Measurements from ENCODE around the gene HSBP1L1. TPM values are rescaled to one million over a fixed set of nuclear protein-coding genes. Genes with fewer than 3 reads are reported as not detected.
"Not testable (repeated sequence)": the region's sequence is repeated elsewhere in the genome, so short reads cannot be mapped to it uniquely, and the experiment has no call there.

The HSBP1L1 gene
- total and polyA plus RNA-seq, 2 donors (not counting 3 experiments of a cell fraction or from before 2014, with no cell fraction given), result 5.2 to 7.1 TPM

GRCh38 chr18:80010551-80010906 is 46.1 kb downstream of the HSBP1L1 start:
- H3K9me1 ChIP-seq (replicated peaks; ENCODE audit: control insufficient read depth, extremely low read depth, insufficient read depth, low read length), result no peaks in the 10 kb centered on the region
- no peaks in the 10 kb centered on the region for H3K79me2 ChIP-seq (ENCODE audit: control insufficient read depth, insufficient read depth, low read length)
- no peak for DNase-seq (ENCODE audit: low read depth, low spot score)
- dilution Hi-C loops (cut with MboI; ENCODE audit: extremely low pct_ligation_motif_present, low sequenced_read_pairs) (no loop called here), intact Hi-C loops (cut with micrococcal nuclease) (no loop called here)
- FAIRE-seq, result no peak
- H3K27me3 ChIP-seq (ENCODE audit: control insufficient read depth in 2 of 2, insufficient read depth in 2 of 2, low read length in 2 of 2), result no peaks in the 10 kb centered on the region
- H3K36me3 ChIP-seq (ENCODE audit: control insufficient read depth in 2 of 2, extremely low read depth in 1 of 2, insufficient read depth in 2 of 2, low read length in 2 of 2), result no peaks in the 10 kb centered on the region
- H3K9ac ChIP-seq (replicated peaks; ENCODE audit: extremely low read depth, insufficient read depth, low read length), result no peak overlapping the region
- no peak for TF ChIP-seq EZH2 (IDR thresholded peaks at IDR 0.05; ENCODE audit: borderline replicate concordance, low read depth, low read length, severe bottlenecking)
- TF ChIP-seq MYC (IDR thresholded peaks at IDR 0.05; ENCODE audit: low read depth, low read length), result no peak
- TF ChIP-seq POLR2AphosphoS5 (IDR thresholded peaks at IDR 0.05; ENCODE audit: insufficient read depth, low read depth, low read length), result no peak
- no peak for TF ChIP-seq GATA2 (IDR thresholded peaks at IDR 0.05; ENCODE audit: insufficient read depth, insufficient read length, low read depth, low read length)
- TF ChIP-seq, protein P1, sequence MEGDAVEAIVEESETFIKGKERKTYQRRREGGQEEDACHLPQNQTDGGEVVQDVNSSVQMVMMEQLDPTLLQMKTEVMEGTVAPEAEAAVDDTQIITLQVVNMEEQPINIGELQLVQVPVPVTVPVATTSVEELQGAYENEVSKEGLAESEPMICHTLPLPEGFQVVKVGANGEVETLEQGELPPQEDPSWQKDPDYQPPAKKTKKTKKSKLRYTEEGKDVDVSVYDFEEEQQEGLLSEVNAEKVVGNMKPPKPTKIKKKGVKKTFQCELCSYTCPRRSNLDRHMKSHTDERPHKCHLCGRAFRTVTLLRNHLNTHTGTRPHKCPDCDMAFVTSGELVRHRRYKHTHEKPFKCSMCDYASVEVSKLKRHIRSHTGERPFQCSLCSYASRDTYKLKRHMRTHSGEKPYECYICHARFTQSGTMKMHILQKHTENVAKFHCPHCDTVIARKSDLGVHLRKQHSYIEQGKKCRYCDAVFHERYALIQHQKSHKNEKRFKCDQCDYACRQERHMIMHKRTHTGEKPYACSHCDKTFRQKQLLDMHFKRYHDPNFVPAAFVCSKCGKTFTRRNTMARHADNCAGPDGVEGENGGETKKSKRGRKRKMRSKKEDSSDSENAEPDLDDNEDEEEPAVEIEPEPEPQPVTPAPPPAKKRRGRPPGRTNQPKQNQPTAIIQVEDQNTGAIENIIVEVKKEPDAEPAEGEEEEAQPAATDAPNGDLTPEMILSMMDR (IDR thresholded peaks at IDR 0.05; ENCODE audit: extremely low read depth in 1 of 2, insufficient read depth in 1 of 2, low read depth in 1 of 2, low read length in 2 of 2), result no peak
- TF ChIP-seq FOS (IDR thresholded peaks at IDR 0.05; ENCODE audit: borderline replicate concordance, insufficient read depth, low read length), result no peak
- no peak for TF ChIP-seq MAX (IDR thresholded peaks at IDR 0.05; ENCODE audit: insufficient read depth, insufficient read length)
- TF ChIP-seq JUN (IDR thresholded peaks at IDR 0.05; ENCODE audit: borderline replicate concordance, insufficient read depth, insufficient read length, low read depth), result no peak
- ChIA-PET POLR2A (no interaction called here), CTCF (no interaction called here)
- no TSS peak for BruUV-seq (replicated peaks)
- no peak overlapping the region for H3K27ac ChIP-seq (ENCODE audit: insufficient read depth, low read depth, low read length)
- H3K9me3 ChIP-seq (replicated peaks; ENCODE audit: control insufficient read depth, insufficient read depth, low read length), result no peaks in the 10 kb centered on the region
- H3K4me1 ChIP-seq (ENCODE audit: control insufficient read depth, extremely low read depth, insufficient read depth, low read length), result no peaks in the 10 kb centered on the region
- H3K4me3 ChIP-seq (replicated peaks in 1 of 3; ENCODE audit: insufficient read depth in 1 of 3, low read depth in 1 of 3, low read length in 3 of 3), result no peak overlapping the region
- no peak overlapping the region for H2AFZ ChIP-seq (ENCODE audit: low read depth, low read length)
- H3K4me2 ChIP-seq (ENCODE audit: insufficient read depth, low read length), result no peak overlapping the region
- H4K20me1 ChIP-seq (replicated peaks; ENCODE audit: control insufficient read depth, extremely low read depth, insufficient read depth, low read length), result no peaks in the 10 kb centered on the region

DNA sequence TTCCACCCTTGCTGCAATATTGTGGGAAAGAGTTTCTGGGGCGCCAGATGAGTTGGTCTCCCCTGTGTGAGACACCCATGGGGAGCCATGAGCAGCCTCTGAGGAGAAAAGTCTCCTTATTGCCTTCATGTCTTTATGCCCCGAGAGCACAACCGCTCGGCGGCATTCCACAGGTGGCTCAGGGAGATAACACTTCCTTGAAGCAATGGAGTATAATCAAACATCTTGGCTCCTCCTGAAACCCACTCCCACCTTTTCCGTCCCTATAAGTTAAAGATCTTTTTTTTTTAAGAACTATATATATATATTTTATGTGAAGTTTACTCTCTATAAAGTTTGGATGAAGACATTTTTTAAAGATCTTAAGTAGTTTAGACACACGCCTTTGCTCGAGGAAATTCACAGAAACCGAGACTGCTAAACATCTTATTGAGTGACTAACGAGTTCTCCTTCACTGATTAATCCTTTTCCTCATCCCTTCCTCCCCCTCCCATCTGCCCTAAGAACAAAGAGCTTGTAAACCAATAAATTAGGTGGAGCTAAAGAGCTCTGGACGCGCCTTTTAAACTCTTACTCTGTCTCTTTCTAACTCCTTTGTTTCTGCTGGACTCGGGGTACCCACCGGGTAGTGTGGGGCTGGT is 47.2 kb downstream of the HSBP1L1 start:
- FAIRE-seq; H3K4me2 ChIP-seq (ENCODE audit: insufficient read depth, low read length); H3K4me3 ChIP-seq (replicated peaks in 1 of 3; ENCODE audit: insufficient read depth in 1 of 3, low read depth in 1 of 3, low read length in 3 of 3); H3K79me2 ChIP-seq (ENCODE audit: control insufficient read depth, insufficient read depth, low read length); BruUV-seq (replicated peaks); H3K9ac ChIP-seq (replicated peaks; ENCODE audit: extremely low read depth, insufficient read depth, low read length); H3K27ac ChIP-seq (ENCODE audit: insufficient read depth, low read depth, low read length); H3K36me3 ChIP-seq (ENCODE audit: control insufficient read depth in 2 of 2, extremely low read depth in 1 of 2, insufficient read depth in 2 of 2, low read length in 2 of 2); H3K9me3 ChIP-seq (replicated peaks; ENCODE audit: control insufficient read depth, insufficient read depth, low read length); H2AFZ ChIP-seq (ENCODE audit: low read depth, low read length); H3K9me1 ChIP-seq (replicated peaks; ENCODE audit: control insufficient read depth, extremely low read depth, insufficient read depth, low read length); H4K20me1 ChIP-seq (replicated peaks; ENCODE audit: control insufficient read depth, extremely low read depth, insufficient read depth, low read length); CTCF ChIA-PET; DNase-seq (ENCODE audit: low read depth, low spot score); dilution Hi-C loops (cut with MboI; ENCODE audit: extremely low pct_ligation_motif_present, low sequenced_read_pairs); POLR2A ChIA-PET; H3K27me3 ChIP-seq (ENCODE audit: control insufficient read depth in 2 of 2, insufficient read depth in 2 of 2, low read length in 2 of 2); H3K4me1 ChIP-seq (ENCODE audit: control insufficient read depth, extremely low read depth, insufficient read depth, low read length); intact Hi-C loops (cut with micrococcal nuclease): not testable (repeated sequence)
